ENCODE measurements around the gene GPR55. TPM values are rescaled to one million over a fixed set of nuclear protein-coding genes. Genes with fewer than 3 reads are reported as not detected.
"Not testable (repeated sequence)": the region's sequence is repeated elsewhere in the genome, so short reads cannot be mapped to it uniquely, and the experiment has no call there.

The GPR55 gene
- total RNA-seq, 2 donors from 2014 or later = not detected

DNA sequence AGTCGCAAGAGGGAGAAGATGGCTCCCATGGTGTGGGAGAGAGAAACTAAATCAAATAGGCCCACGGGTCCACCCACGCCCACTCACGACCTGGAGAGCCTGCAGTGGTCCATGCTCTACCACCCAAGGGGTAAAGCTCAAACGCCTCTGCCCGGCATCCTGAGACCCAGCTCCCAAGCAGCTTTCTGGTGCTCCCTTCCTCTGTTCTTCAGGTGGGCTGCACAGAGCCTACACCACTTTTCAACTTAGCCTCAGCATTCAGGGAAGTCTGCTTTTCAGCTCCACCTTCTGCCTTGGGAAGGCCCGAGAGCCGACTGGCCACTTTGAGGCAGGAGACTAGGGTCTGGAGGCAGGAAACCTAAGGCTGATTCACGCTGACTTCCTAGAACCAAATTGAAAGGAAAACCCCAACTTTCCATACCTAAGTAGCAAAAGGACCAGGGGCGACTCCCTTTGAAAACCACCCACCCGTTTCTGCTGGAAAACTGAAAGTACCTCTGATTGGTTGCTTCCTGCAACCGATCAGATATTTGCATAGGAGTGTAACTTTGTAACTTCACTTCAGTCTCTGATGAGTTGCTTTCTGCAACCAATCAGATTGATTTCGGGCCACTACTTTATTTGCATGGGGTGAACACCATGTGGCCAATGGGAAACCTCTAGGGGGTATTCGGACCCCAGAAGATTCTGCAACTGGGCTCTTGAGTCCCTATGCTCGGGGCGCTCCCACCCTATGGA is 44.0 kb upstream of the GPR55 start:
- TF ChIP-seq, protein P1, sequence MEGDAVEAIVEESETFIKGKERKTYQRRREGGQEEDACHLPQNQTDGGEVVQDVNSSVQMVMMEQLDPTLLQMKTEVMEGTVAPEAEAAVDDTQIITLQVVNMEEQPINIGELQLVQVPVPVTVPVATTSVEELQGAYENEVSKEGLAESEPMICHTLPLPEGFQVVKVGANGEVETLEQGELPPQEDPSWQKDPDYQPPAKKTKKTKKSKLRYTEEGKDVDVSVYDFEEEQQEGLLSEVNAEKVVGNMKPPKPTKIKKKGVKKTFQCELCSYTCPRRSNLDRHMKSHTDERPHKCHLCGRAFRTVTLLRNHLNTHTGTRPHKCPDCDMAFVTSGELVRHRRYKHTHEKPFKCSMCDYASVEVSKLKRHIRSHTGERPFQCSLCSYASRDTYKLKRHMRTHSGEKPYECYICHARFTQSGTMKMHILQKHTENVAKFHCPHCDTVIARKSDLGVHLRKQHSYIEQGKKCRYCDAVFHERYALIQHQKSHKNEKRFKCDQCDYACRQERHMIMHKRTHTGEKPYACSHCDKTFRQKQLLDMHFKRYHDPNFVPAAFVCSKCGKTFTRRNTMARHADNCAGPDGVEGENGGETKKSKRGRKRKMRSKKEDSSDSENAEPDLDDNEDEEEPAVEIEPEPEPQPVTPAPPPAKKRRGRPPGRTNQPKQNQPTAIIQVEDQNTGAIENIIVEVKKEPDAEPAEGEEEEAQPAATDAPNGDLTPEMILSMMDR (IDR thresholded peaks at IDR 0.05) = no peak
- DNase-seq (ENCODE audit: low spot score) = no peak
- no peak overlapping the region for H3K4me3 ChIP-seq

DNA sequence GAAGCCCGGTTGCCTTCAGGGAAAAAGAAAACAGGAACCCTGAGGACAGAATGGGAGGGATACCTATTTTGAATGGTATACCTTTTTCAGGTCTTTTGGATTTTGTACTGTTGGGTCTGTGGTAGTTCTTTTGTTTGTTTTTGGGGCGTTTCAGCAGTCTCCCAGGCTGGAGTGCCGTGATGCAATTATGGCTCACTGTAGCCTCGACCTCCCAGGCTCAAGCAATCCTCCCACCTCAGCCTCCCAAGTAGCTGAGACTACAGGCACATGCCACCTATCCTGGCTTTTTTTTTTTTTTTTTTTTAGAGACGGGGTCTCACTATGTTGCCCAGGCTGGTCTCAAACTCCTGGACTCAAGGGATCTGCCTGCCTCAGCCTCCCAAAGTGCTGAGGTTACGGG is 43.3 kb upstream of the GPR55 start:
- not testable (repeated sequence) for ATAC-seq (ENCODE audit: insufficient number of reproducible peaks, low FRiP score, low read depth); H3K27me3 ChIP-seq (replicated peaks; ENCODE audit: insufficient read depth); H3K4me1 ChIP-seq (ENCODE audit: control insufficient read depth in 1 of 2, low read depth in 2 of 2)

More for the DNA sequence above, 44.0 kb upstream of the GPR55 start:
- no peaks in the 10 kb centered on the region for H3K4me1 ChIP-seq (ENCODE audit: control insufficient read depth in 1 of 2, low read depth in 2 of 2)
- no peak overlapping the region for H3K27ac ChIP-seq
- H3K9me3 ChIP-seq = no peaks in the 10 kb centered on the region
- H3K27me3 ChIP-seq (replicated peaks; ENCODE audit: insufficient read depth) = no peaks in the 10 kb centered on the region
- ATAC-seq (ENCODE audit: insufficient number of reproducible peaks, low FRiP score, low read depth) = no peak
- no peaks in the 10 kb centered on the region for H3K36me3 ChIP-seq

DNA sequence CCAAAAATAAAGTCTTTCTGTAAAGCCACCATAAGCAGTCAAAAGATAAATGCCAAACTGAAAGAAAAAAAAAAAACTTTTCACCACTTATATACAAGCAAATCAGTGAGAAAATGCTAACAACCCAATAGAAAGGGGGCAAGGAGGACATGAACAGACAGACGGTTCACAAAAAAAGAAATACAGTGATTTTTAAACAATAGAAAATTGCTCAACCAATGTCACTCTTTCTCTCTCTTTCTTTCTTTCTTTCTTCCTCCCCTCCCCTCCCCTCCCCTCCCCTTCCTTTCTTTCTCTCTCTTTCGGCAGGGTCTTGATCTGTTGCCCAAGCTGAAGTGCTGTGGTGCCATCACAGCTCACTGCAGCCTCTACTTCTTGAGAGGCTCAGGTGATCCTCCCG is 42.1 kb upstream of the GPR55 start:
- Histone ChIP-seq H3K4me3 (no peak overlapping the region), H3K36me3 (no peaks in the 10 kb centered on the region), H3K27ac (no peak overlapping the region), H3K4me1 (ENCODE audit: control insufficient read depth in 1 of 2, low read depth in 2 of 2) (no peaks in the 10 kb centered on the region), H3K9me3 (no peaks in the 10 kb centered on the region), H3K27me3 (replicated peaks; ENCODE audit: insufficient read depth) (no peaks in the 10 kb centered on the region)
- TF ChIP-seq, protein P1 (IDR thresholded peaks at IDR 0.05) = no peak
- ATAC-seq (ENCODE audit: insufficient number of reproducible peaks, low FRiP score, low read depth) (no peak), DNase-seq (ENCODE audit: low spot score) (no peak)

More for the DNA sequence above, 43.3 kb upstream of the GPR55 start:
- not testable (repeated sequence) for H3K9me3 ChIP-seq; H3K27ac ChIP-seq; H3K36me3 ChIP-seq; H3K4me3 ChIP-seq; DNase-seq (ENCODE audit: low spot score)

DNA sequence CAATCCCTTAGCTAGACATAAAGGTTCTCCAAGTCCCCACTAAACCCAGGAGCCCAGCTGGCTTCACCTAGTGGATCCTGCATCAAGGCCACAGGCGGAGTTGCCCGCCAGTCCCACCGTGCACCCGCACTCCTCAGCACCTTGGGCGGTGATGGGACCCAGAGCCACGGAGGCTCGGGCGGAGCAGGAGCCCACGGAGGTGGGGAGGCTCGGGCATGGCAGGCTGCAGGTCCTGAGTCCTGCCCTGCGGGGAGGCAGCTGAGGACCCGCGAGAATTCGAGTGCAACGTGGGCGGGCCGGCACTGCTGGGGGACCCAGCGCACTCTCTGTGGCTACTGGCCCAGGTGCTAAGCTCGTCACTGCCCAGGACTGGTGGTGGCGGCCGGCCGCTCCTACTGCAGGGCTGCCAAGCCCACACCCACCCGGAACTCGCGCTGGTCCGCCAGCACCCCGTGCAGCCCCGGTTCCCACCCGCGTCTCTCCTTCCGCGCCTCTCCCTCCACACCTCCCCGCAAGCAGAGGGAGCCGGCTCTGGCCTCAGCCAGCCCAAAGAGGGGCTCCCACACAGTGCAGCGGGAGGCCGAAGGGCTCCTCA is 39.2 kb upstream of the GPR55 start:
- Histone ChIP-seq H3K4me3 (no peak overlapping the region), H3K36me3 (no peaks in the 10 kb centered on the region), H3K27ac (no peak overlapping the region), H3K4me1 (ENCODE audit: control insufficient read depth in 1 of 2, low read depth in 2 of 2) (no peaks in the 10 kb centered on the region), H3K9me3 (no peaks in the 10 kb centered on the region), H3K27me3 (replicated peaks; ENCODE audit: insufficient read depth) (no peaks in the 10 kb centered on the region)
- TF ChIP-seq, protein P1 (IDR thresholded peaks at IDR 0.05) = no peak
- ATAC-seq (ENCODE audit: insufficient number of reproducible peaks, low FRiP score, low read depth) (no peak), DNase-seq (ENCODE audit: low spot score) (no peak)

DNA sequence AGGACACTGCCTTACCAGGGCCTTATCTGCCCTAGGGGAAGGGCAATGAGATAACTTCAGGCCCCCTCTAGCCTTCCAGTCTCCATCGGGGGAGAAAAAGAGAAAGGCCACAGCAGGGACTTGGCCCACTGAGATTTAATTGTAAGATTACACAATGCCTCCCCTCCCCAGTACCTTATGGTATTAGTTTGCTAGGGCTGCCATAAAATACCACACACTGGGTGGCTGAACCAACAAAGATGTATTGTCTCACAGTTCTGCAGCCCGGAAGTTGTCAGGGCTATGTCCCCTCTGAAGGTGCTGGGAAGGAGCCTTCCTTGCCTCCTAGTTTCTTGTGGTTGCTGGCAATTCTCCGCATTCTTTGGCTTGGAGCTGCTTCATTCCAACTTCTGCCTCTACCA is 36.0 kb upstream of the GPR55 start:
- no peak overlapping the region for H3K4me3 ChIP-seq
- peaks cover 0 to 15% of the 10 kb centered on the region in 2 donors for H3K4me1 ChIP-seq (ENCODE audit: control insufficient read depth in 1 of 2, low read depth in 2 of 2)
- no peaks in the 10 kb centered on the region for H3K27me3 ChIP-seq (replicated peaks; ENCODE audit: insufficient read depth)
- TF ChIP-seq, protein P1 (IDR thresholded peaks at IDR 0.05) = no peak
- no peaks in the 10 kb centered on the region for H3K36me3 ChIP-seq
- no peak for DNase-seq (ENCODE audit: low spot score)
- H3K27ac ChIP-seq = no peak overlapping the region
- ATAC-seq (ENCODE audit: insufficient number of reproducible peaks, low FRiP score, low read depth) = no peak
- no peaks in the 10 kb centered on the region for H3K9me3 ChIP-seq
